K562 (cell line): Measurements from ENCODE around the gene FTL. TPM values are rescaled to one million over a fixed set of nuclear protein-coding genes. Genes with fewer than 3 reads are reported as not detected.

Experiments
- BACH1 ChIP-seq: fragments of 200-800 bp; sonication (Bioruptor generic); IDR thresholded peaks from 2 replicates; pipeline ENCODE4 v1.6.1; 2016; ENCODE audit warnings: missing genetic modification characterization, missing compliant biosample characterization
- FUS ChIP-seq: fragments of 200-400 bp; formaldehyde crosslinking; optimal IDR thresholded peaks from 2 replicates; pipeline ENCODE3; 2017; ENCODE audit warnings: low read depth, low read length
- GABPA ChIP-seq: fragments of 200-800 bp; sonication (Bioruptor generic); conservative IDR thresholded peaks from 2 replicates; pipeline ENCODE4 v1.6.1; 2016; ENCODE audit warnings: low read depth, missing genetic modification characterization, missing compliant biosample characterization
- HCFC1 ChIP-seq: IDR thresholded peaks from 2 replicates; pipeline ENCODE4 v1.6.1; 2012; ENCODE audit warnings: low read depth, low read length, improper control_type of control experiment
- MCM2 ChIP-seq: fragments of 450-650 bp; IDR thresholded peaks from 2 replicates; pipeline ENCODE4 v1.6.1; 2017; ENCODE audit warnings: low read depth, mild to moderate bottlenecking
- MNT ChIP-seq, 2 experiments: fragments of 450-650 bp; conservative IDR thresholded peaks; 2 replicates each; pipeline ENCODE4 v1.6.1; 2017; ENCODE audit warnings: mild to moderate bottlenecking in 2 of 2, moderate library complexity in 2 of 2
- POLR2G ChIP-seq: fragments of 200-400 bp; formaldehyde crosslinking; IDR thresholded peaks from 2 replicates; pipeline ENCODE4 v1.6.1; 2017; ENCODE audit warnings: low read depth, mild to moderate bottlenecking, antibody characterized with exemption, low read length, moderate library complexity
- POLR3G ChIP-seq: IDR thresholded peaks from 2 replicates; pipeline ENCODE4 v1.6.1; 2011; ENCODE audit not compliant: insufficient read length, insufficient replicate concordance; ENCODE audit errors: extremely low read depth
- RBM22 ChIP-seq: fragments of 200-400 bp; formaldehyde crosslinking; IDR thresholded peaks from 2 replicates; pipeline ENCODE4 v1.6.1; 2018; ENCODE audit warnings: low read length, low read depth; ENCODE audit not compliant: poor library complexity, severe bottlenecking
- SMARCA4 ChIP-seq: fragments of 450-650 bp; IDR thresholded peaks from 2 replicates; pipeline ENCODE4 v1.6.1; 2016
- SRSF9 ChIP-seq: fragments of 200-400 bp; formaldehyde crosslinking; IDR thresholded peaks from 2 replicates; pipeline ENCODE4 v1.6.1; 2017; ENCODE audit warnings: low read depth, low read length, borderline replicate concordance
- TOE1 ChIP-seq, 2 experiments: fragments of 450-650 bp in 1 of 2; sonication (generic) in 1 of 2; formaldehyde crosslinking in 1 of 2; IDR thresholded peaks; 2 replicates each; pipeline versions ENCODE4 v1.7.1 to v1.8.0; 2016 to 2022; ENCODE audit warnings: borderline replicate concordance in 2 of 2, mild to moderate bottlenecking in 2 of 2, antibody characterized with exemption in 1 of 2, inconsistent platforms in 1 of 2, low read depth in 1 of 2, missing genetic modification reagents in 1 of 2, moderate library complexity in 1 of 2
- YY1 ChIP-seq, 3 experiments: IDR thresholded peaks; 2 replicates each; pipeline ENCODE4 v1.6.1; 2011; ENCODE audit warnings: low read length in 2 of 3, mild to moderate bottlenecking in 2 of 3, moderate library complexity in 2 of 3, borderline replicate concordance in 1 of 3, control low read depth in 1 of 3, low read depth in 1 of 3; ENCODE audit not compliant: insufficient read depth in 3 of 3, insufficient replicate concordance in 2 of 3, control insufficient read depth in 1 of 3, insufficient read length in 1 of 3; ENCODE audit errors: extremely low read depth in 1 of 3
- ZNF316 ChIP-seq: fragments of 450-650 bp; IDR thresholded peaks from 2 replicates; pipeline ENCODE4 v1.6.1; 2016
- ZNF561 ChIP-seq: fragments of 450-650 bp; formaldehyde crosslinking; conservative IDR thresholded peaks from 2 replicates; pipeline ENCODE4 v1.4.0; 2020; ENCODE audit warnings: mild to moderate bottlenecking, moderate library complexity
- polyA plus RNA-seq, 8 experiments: library from polyadenylated mRNA; depleted of rRNA in 4 of 8; stranded (reverse) in 5 of 8; unstranded in 3 of 8; fragments of >200 nt; fragmentation: Nextera tagmentation in 2 of 8; fragmentation: Illumina TruSeq in 1 of 8; extraction: Ambion mirVana in 2 of 8; extraction: Trizol in 1 of 8; gene quantifications; 2 replicates each; pipeline versions ENCODE4 v1.2.1 to v1.2.3, GENCODE V29; 2011 to 2014; ENCODE audit warnings: inconsistent platforms in 1 of 8, missing spikeins in 1 of 8
- total RNA-seq, 7 experiments: library from RNA; depleted of rRNA in 6 of 7; stranded (reverse); fragments of >200 nt in 6 of 7; fragmentation: Illumina TruSeq in 2 of 7; extraction: Trizol in 2 of 7; gene quantifications; 2 replicates each; pipeline versions ENCODE4 v1.2.1 to v1.2.3, GENCODE V29; 2011 to 2021; ENCODE audit warnings: low replicate concordance in 1 of 7
- TF ChIP-seq, protein P1 (sequence below): fragments of 450-650 bp; IDR thresholded peaks from 2 replicates; pipeline ENCODE4 v1.6.1; 2016; ENCODE audit warnings: low read depth, mild to moderate bottlenecking, moderate library complexity
- TF ChIP-seq, protein P2 (sequence below), 2 experiments: fragments of 450-650 bp in 1 of 2; sonication (generic) in 1 of 2; formaldehyde crosslinking in 1 of 2; IDR thresholded peaks in 1 of 2; conservative IDR thresholded peaks in 1 of 2; 2 replicates each; pipeline versions ENCODE4 v1.6.1 to v1.8.1; 2016 to 2023; ENCODE audit warnings: mild to moderate bottlenecking in 2 of 2, moderate library complexity in 2 of 2, inconsistent platforms in 1 of 2, missing genetic modification reagents in 1 of 2
- TF ChIP-seq, protein P3 (sequence below): fragments of 250-450 bp; sonication (Bioruptor Pico); IDR thresholded peaks from 2 replicates; pipeline ENCODE4 v1.5.0; 2021
- TF ChIP-seq, protein P4 (sequence below): sonication (generic); formaldehyde crosslinking; IDR thresholded peaks from 2 replicates; pipeline ENCODE4 v1.9.0; 2022; ENCODE audit warnings: mild to moderate bottlenecking, missing genetic modification reagents

Gene FTL
- total and polyA plus RNA-seq, 9 of the 15 experiments (the other 6 are each of a cell fraction or from before 2014, with no cell fraction given): 1,231 to 27,415 (median 3,965) TPM

DNA sequence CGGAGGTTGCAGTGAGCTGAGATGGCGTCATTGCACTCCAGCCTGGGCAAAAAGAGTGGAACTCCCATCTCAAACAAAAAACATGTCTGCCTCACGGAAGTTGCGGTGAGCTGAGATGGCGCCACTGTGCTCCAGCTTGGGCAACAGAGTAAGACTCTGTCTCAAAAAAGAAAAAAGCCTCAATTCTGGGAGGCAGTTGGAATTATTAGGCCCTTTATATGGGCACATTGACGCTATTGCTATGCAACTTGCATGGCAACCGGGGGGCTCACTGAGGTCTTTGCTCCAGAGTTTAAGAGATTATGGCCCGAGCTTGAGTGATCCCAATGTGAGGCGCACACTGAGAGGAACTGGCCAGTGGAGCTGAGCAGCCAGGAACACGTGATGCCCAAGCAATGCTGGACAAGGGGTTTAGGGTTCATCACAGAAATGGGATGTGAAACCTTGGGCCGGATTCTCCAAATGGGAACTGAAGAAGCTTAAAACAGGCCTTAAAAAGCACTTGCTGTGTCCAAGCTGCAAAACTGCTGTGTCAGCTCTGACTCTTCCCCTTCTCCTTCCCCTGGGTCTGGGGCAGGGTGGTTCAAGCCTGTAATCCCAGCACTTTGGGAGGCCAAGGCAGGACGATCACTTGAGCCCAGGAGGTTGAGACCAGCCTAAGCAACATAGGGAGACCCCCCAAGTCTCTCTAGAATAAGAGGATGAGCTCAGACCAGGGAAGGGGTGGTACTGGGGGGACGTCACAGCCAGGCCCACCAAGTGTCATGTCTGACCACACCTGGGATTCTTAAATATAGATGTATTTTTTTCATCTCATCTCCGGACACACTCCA lies 2.5 kb downstream of the FTL start (continued):
- TF ChIP-seq MNT (conservative IDR thresholded peaks at IDR 0.05) (peak; percentile 45 to 54; a peak in 2 of 4 replicates), MCM2 (no peak), YY1 (IDR thresholded peaks at IDR 0.05; ENCODE audit: borderline replicate concordance in 1 of 3, control insufficient read depth in 1 of 3, extremely low read depth in 1 of 3, insufficient read depth in 3 of 3, insufficient read length in 1 of 3, insufficient replicate concordance in 2 of 3, low read depth in 1 of 3, low read length in 2 of 3) (peak in 2 of 3 experiments; percentile 45 to 84), HCFC1 (no peak), TOE1 (IDR thresholded peaks at IDR 0.05; ENCODE audit: borderline replicate concordance) (peak; percentile 62; the same call in 1 of the 2 replicates), TOE1 (CRISPR knock-in tag; IDR thresholded peaks at IDR 0.05; ENCODE audit: borderline replicate concordance, low read depth) (no peak), ZNF316 (peak; percentile 100), GABPA (peak; percentile 54), SMARCA4 (no peak; the same call in 1 of the 2 replicates), FUS (peak; percentile 8), SRSF9 (no peak), POLR3G (no peak), BACH1 (tag) (peak; percentile 78), RBM22 (peak; percentile 70), POLR2G (peak; percentile 73; the same call in 1 of the 2 replicates), ZNF561 (CRISPR knock-in tag) (no peak)
- TF ChIP-seq, protein P1, sequence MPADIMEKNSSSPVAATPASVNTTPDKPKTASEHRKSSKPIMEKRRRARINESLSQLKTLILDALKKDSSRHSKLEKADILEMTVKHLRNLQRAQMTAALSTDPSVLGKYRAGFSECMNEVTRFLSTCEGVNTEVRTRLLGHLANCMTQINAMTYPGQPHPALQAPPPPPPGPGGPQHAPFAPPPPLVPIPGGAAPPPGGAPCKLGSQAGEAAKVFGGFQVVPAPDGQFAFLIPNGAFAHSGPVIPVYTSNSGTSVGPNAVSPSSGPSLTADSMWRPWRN: 0 out of 2 replicates have a peak, but pooled peaks have one; percentile 20
- TF ChIP-seq, protein P2, sequence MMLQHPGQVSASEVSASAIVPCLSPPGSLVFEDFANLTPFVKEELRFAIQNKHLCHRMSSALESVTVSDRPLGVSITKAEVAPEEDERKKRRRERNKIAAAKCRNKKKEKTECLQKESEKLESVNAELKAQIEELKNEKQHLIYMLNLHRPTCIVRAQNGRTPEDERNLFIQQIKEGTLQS (IDR thresholded peaks at IDR 0.05): peak; percentile 54; the same call in 1 of the 2 replicates
- TF ChIP-seq, protein P2 (CRISPR knock-in tag; conservative IDR thresholded peaks at IDR 0.05): 0 out of 2 replicates have a peak, but pooled peaks have one; percentile 11
- TF ChIP-seq, protein P3, sequence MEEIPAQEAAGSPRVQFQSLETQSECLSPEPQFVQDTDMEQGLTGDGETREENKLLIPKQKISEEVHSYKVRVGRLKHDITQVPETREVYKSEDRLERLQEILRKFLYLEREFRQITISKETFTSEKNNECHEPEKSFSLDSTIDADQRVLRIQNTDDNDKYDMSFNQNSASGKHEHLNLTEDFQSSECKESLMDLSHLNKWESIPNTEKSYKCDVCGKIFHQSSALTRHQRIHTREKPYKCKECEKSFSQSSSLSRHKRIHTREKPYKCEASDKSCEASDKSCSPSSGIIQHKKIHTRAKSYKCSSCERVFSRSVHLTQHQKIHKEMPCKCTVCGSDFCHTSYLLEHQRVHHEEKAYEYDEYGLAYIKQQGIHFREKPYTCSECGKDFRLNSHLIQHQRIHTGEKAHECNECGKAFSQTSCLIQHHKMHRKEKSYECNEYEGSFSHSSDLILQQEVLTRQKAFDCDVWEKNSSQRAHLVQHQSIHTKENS (CRISPR knock-in tag): no peak
- TF ChIP-seq, protein P4, sequence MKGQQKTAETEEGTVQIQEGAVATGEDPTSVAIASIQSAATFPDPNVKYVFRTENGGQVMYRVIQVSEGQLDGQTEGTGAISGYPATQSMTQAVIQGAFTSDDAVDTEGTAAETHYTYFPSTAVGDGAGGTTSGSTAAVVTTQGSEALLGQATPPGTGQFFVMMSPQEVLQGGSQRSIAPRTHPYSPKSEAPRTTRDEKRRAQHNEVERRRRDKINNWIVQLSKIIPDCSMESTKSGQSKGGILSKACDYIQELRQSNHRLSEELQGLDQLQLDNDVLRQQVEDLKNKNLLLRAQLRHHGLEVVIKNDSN (CRISPR knock-in tag): peak; percentile 86
